HG02981 (cell line): ENCODE measurements around the gene BIK.
"Not testable (repeated sequence)": the region's sequence is repeated elsewhere in the genome, so short reads cannot be mapped to it uniquely, and the experiment has no call there.

Experiments
- ATAC-seq: cut with Tn5 transposase; IDR thresholded peaks from one replicate; pipeline ENCODE4 v1.9.1; 2021; ENCODE audit warnings: mild to moderate bottlenecking, moderate library complexity; ENCODE audit not compliant: unreplicated experiment

BIK gene

GRCh38 chr22:43104056-43104625, 6.4 kb upstream of the BIK start:
- ATAC-seq = not testable (repeated sequence)

- not testable (repeated sequence) for ATAC-seq
These were observed 5.6 kb upstream of the BIK start for GRCh38 chr22:43104950-43105349.

GRCh38 chr22:43106302-43106701, 4.2 kb upstream of the BIK start:
- ATAC-seq = no peak

DNA sequence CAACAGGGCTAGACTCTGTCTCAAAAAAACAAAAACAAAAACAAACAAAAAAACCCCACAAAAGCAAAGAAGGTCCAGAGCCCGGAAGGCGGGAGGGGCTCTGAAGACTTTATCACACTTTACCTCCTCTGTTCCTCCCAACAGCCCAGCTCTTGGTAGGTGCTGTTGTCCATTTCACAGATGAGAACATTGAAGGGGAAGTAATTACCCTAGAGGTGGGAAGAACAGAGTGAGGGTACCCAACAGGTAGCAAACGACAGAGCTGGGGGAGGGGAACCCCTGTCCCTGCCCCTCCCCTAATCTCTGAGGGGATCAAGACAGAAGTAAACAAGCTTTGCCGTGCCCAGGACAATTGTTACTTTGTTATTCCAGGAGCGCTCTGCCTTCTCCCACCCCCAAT, 1.0 kb upstream of the BIK start:
- no peak for ATAC-seq

DNA sequence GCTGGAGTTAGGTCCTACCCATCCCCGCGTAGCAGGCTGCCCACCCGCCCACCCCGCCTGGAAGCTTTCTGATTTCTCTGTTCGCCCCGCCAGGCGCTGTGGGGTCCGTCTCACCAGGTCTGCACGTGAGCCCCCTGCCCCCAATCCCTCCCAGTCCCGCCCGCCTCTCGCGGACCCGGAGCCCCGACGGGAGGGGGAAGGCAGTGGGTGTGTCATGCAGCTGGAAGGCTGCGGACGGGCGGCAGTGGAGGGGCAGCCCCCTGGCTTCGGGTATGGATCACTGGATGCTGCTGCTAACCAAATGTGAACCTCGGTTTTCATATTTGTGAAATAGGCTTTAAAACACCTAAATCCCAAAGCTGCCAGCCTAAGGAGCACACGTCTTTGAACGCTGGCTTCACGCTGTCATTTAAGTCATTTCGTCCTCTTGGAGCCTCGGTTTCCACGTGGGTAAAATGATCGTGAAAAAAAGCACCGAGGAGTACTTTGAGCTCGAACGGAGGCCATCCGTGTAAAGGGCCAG, 568 bp upstream of the BIK start:
- ATAC-seq = no peak

DNA sequence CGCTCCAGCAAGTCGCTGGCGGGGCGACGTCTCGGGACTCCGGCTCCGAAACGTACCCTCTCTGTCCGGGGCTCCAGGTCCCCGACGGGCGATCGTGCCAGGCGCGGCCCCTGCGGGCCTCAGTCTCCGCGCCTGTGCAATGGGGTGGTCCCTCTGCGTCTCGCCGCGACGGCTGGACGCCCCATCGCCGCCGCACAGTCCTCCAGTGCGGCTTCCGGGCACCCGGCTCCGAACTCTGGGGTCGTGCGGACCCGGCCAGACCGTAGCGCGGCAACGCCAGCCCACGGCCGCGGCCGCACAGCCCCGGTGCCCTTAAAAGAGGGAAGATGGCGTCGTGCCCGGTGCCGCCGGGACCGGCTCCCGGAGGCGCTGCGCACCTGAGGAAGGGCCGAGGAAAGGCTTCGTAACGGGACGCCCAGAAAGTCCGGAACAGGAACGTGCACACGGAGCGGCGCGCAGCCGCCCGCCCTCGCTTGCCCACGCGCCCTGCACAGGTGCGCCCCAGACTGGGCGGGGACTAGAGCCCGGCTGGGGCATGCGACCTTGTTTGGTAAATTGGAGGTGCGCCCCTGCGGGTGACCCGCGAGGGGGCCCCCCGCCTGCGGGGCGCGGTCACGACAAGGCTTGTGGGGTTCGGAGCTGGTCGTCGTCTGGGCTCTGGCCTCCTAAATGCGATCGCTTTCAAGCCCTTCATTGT, 525 bp downstream of the BIK start:
- ATAC-seq = no peak

DNA sequence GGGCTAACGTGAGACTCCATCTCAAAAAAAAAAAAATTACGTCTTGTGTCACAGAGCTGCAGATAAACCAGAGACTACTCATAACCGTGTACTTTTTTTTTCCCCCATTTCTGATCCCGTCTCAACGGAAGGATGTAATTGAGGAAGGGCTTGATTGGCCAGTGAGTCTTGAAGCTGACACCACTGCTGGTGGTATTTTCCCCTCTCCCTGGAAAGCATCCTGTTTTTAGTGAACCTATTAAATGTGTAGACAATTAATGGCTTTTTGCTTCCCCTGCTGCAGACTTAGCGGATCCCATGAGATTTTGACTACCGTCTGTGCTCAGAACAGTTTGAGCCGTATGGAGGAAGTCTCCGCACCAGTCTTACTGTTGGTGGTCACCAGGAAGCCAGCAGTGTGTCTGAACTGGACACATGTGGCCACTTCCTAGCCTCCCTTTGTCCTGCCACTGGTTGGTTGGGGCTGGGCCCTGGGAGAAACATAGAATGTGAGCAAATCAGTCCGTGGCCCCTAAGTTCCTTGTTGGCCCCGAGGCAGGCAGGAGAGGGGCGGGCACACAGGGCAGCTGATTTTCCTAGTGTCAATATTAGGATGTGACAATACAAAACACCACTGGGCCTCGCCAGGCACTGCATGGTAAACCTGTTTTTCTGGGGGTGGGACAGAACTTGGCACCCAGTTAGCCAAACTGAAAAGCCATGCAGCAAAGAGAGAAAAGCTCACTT, 3.1 kb downstream of the BIK start:
- ATAC-seq = no peak

DNA sequence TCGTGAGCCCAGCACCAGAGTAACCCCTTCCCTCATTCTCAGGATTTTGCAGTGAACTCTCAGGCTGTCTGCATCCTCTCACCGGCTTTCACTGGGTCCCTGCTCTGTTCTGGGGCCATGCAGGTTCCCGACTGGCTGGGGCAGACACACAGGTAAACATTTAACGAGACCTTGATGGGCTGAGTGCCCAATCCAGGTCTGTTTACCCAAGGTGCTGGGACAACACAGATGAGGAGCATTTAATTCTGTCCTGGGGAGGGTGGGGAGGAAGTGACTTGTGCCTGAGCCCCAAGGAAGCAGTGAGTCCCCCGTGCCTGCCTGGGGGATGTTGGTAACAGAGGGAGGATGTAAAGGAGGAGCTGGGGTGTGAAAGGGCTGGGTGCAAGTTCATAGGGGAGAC, 4.4 kb downstream of the BIK start:
- ATAC-seq = no peak

GRCh38 chr22:43116932-43117331, 6.4 kb downstream of the BIK start:
- no peak for ATAC-seq

GRCh38 chr22:43118024-43118849, 7.7 kb downstream of the BIK start:
- no peak for ATAC-seq

DNA sequence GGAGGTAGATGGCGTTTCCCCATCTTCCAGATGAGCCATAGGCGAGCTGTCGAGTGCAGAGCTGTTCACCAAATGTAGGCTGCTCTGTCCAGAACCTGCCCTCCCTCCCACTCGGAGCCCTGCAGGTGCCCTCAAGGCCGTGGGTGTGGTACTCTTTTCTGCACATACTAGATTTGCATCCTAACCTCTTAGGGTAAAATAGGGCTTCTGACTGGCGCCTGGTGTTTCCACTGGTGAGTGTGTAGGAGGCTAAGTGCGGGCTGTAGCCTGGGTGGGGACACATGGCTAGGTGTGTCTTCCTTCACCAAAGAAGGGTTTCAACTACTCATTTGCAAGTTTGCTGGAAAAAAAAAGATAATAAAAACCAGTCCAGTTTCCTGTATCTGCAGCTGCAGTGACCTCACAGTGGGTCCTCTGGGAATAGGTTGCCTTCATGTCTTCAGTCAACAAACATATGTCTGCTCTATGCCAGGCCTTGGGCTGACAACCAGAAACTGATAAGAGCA, 8.5 kb downstream of the BIK start:
- ATAC-seq = no peak

- no peak for ATAC-seq
These were observed 16.1 kb downstream of the BIK start for GRCh38 chr22:43126501-43127165.

- no peak for ATAC-seq
These were observed 16.8 kb downstream of the BIK start for GRCh38 chr22:43127166-43127908.

GRCh38 chr22:43128116-43128515, 17.6 kb downstream of the BIK start:
- no peak for ATAC-seq

DNA sequence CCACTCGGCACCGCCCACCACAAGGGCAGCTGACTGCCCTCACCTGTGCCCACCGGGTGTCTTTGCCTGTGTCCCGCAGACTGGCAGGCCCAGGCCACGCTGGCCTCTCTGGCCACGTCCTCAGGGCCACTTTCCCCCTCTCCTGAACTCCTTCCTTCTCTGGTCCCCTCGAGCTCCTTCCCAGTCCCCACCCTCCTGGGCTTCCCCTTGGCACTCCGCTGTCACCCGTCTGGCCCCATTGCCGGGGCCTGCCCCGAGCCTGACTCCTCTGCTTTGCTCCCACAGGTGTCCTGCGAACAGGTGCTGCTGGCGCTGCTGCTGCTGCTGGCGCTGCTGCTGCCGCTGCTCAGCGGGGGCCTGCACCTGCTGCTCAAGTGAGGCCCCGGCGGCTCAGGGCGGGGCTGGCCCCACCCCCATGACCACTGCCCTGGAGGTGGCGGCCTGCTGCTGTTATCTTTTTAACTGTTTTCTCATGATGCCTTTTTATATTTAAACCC, 18.4 kb downstream of the BIK start:
- no peak for ATAC-seq

- no peak for ATAC-seq
These were observed 19.2 kb downstream of the BIK start for GRCh38 chr22:43129426-43130425.

DNA sequence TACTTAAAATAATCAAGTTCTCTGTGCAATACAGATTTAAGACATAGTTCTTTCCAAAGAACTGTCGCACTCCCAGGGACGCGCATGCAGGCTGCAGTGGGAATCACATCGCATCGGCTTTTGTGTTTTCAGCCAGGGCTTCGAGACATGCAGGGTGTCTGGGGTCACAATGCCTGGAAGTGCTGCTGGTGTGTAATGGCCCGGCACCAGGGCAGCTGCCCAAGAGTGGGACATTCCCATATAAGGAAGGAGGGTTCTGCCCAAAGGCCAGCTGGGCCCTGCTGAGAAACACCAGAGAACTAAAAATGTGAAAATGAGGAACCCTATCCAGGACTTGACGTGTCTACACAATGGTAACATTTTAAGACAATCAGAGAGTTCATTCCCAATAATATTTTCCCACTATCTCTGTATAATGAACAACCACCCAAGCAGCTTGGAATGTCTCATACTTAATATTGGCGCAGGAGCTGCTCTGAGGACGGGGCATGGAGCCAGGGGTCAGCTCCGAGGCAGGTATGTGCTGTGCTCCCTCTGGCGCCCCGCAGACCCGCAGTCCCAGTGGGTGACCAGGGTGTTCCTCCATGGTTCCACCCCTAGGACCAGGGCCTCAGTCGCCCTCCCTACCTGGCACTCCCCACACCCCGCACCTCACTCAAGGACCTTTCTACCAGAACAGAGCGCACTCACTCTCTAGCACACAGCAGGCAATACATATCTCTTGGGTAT, 21.4 kb downstream of the BIK start:
- ATAC-seq = no peak

GRCh38 chr22:43133401-43133800, 22.9 kb downstream of the BIK start:
- ATAC-seq = no peak
